ENCODE results near the gene SORBS2. TPM values are rescaled to one million over a fixed set of nuclear protein-coding genes. Genes with fewer than 3 reads are reported as not detected.

Gene SORBS2
- polyA plus RNA-seq, 1 donor from 2014 or later = 46.0 TPM

GRCh38 chr4:185564349-185564748 is 247.6 kb downstream of the SORBS2 start:
- no peaks in the 10 kb centered on the region for H3K27me3 ChIP-seq (ENCODE audit: insufficient read depth, low read depth, low read length)
- no peak overlapping the region for H3K27ac ChIP-seq (ENCODE audit: low read length)
- no peaks in the 10 kb centered on the region for H3F3A ChIP-seq (ENCODE audit: insufficient read depth, low read length, poor library complexity, severe bottlenecking)
- H3K9ac ChIP-seq (ENCODE audit: low read length) = no peak overlapping the region
- H3K9me2 ChIP-seq (ENCODE audit: insufficient read depth, low read length) = no peaks in the 10 kb centered on the region
- no peak overlapping the region for H3K4me2 ChIP-seq (ENCODE audit: low read length)
- TF ChIP-seq EZH2 (IDR thresholded peaks at IDR 0.05; ENCODE audit: borderline replicate concordance, insufficient read depth, low read length, poor library complexity, severe bottlenecking) (no peak), SMC3 (conservative IDR thresholded peaks at IDR 0.05; ENCODE audit: poor library complexity) (no peak), RAD21 (conservative IDR thresholded peaks at IDR 0.05) (no peak), TAF1 (IDR thresholded peaks at IDR 0.05; ENCODE audit: low read depth) (no peak), REST (IDR thresholded peaks at IDR 0.05; ENCODE audit: borderline replicate concordance) (no peak), EP300 (conservative IDR thresholded peaks at IDR 0.05; ENCODE audit: poor library complexity, severe bottlenecking) (no peak), MXI1 (conservative IDR thresholded peaks at IDR 0.05; ENCODE audit: poor library complexity, severe bottlenecking) (no peak), CTCF (IDR thresholded peaks at IDR 0.05; ENCODE audit: poor library complexity, severe bottlenecking) (no peak), POLR2AphosphoS5 (IDR thresholded peaks at IDR 0.05) (no peak)
- no peak overlapping the region for H2AFZ ChIP-seq (ENCODE audit: low read depth, low read length)
- H3K79me2 ChIP-seq (replicated peaks; ENCODE audit: insufficient read depth, low read length) = no peaks in the 10 kb centered on the region
- peaks cover 2% of the 10 kb centered on the region for H3K9me3 ChIP-seq (ENCODE audit: low read length)
- no peaks in the 10 kb centered on the region for H3K36me3 ChIP-seq (ENCODE audit: insufficient read depth, low read length)
- no peak overlapping the region for H3K4me3 ChIP-seq (ENCODE audit: low read length)
- H4K20me1 ChIP-seq (ENCODE audit: insufficient read depth) = no peaks in the 10 kb centered on the region

GRCh38 chr4:185562531-185562930 is 249.5 kb downstream of the SORBS2 start:
- Histone ChIP-seq H3K4me3 (ENCODE audit: low read length) (no peak overlapping the region), H3K27me3 (ENCODE audit: insufficient read depth, low read depth, low read length) (no peaks in the 10 kb centered on the region), H3K27ac (ENCODE audit: low read length) (no peak overlapping the region), H3K36me3 (ENCODE audit: insufficient read depth, low read length) (no peaks in the 10 kb centered on the region), H3K9me2 (ENCODE audit: insufficient read depth, low read length) (no peaks in the 10 kb centered on the region), H2AFZ (ENCODE audit: low read depth, low read length) (no peak overlapping the region), H3K9me3 (ENCODE audit: low read length) (peaks cover 2% of the 10 kb centered on the region), H3F3A (ENCODE audit: insufficient read depth, low read length, poor library complexity, severe bottlenecking) (no peaks in the 10 kb centered on the region), H3K4me2 (ENCODE audit: low read length) (no peak overlapping the region), H3K9ac (ENCODE audit: low read length) (no peak overlapping the region), H4K20me1 (ENCODE audit: insufficient read depth) (no peaks in the 10 kb centered on the region), H3K79me2 (replicated peaks; ENCODE audit: insufficient read depth, low read length) (no peaks in the 10 kb centered on the region)
- no peak for TF ChIP-seq RAD21 (conservative IDR thresholded peaks at IDR 0.05)
- no peak for TF ChIP-seq EZH2 (IDR thresholded peaks at IDR 0.05; ENCODE audit: borderline replicate concordance, insufficient read depth, low read length, poor library complexity, severe bottlenecking)
- TF ChIP-seq CTCF (IDR thresholded peaks at IDR 0.05; ENCODE audit: poor library complexity, severe bottlenecking) = no peak
- no peak for TF ChIP-seq MXI1 (conservative IDR thresholded peaks at IDR 0.05; ENCODE audit: poor library complexity, severe bottlenecking)
- no peak for TF ChIP-seq REST (IDR thresholded peaks at IDR 0.05; ENCODE audit: borderline replicate concordance)
- TF ChIP-seq TAF1 (IDR thresholded peaks at IDR 0.05; ENCODE audit: low read depth) = no peak
- no peak for TF ChIP-seq SMC3 (conservative IDR thresholded peaks at IDR 0.05; ENCODE audit: poor library complexity)
- no peak for TF ChIP-seq EP300 (conservative IDR thresholded peaks at IDR 0.05; ENCODE audit: poor library complexity, severe bottlenecking)
- TF ChIP-seq POLR2AphosphoS5 (IDR thresholded peaks at IDR 0.05) = no peak
